ENCODE measurements around the gene IPPK. TPM values are rescaled to one million over a fixed set of nuclear protein-coding genes. Genes with fewer than 3 reads are reported as not detected.

Gene IPPK
- total and polyA plus RNA-seq, 11 donors: 4.2 to 11.0 (median 8.6) TPM

DNA sequence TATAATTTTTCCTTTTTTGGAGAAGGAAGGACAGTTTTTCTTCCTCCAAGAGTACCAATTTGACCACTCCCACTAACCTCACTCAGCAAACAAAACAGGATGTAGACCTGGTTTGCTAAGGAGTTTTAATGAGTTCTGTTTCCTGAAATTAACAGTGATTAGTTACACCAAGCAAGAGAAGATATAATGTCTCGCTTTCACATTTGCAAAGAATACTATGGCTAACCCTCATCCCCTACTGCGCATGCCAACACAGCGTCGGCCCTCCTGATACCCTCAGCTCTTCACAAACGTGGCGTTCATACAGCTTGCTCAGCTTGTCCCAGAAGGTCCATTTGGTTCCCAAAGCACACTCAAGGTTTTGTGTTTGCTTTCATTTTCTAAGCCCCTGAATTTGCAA, 41.9 kb upstream of the IPPK start:
- ATAC-seq: no peak
- H3K4me1 ChIP-seq: peaks cover 11 to 27% (median 20%) of the 10 kb centered on the region in 12 donors
- peak overlapping the region in 1 of 12 donors; percentile 9 for H3K4me3 ChIP-seq
- WGBS, 4 donors: 60 to 75% (median 66%) methylated on average over 6 of the region's 6 CpGs
- no peaks in the 10 kb centered on the region for H3K9me3 ChIP-seq
- intact Hi-C loops (cut with DNase I): loop anchor here in 2 of 10 donors (5.0 to 10.0 kb wide), 2 partner anchors 40 to 47 kb away; partner anchors contain the start of gene IPPK (in 1 of the 2)
- H3K27me3 ChIP-seq: no peaks in the 10 kb centered on the region
- TF ChIP-seq, protein P1, sequence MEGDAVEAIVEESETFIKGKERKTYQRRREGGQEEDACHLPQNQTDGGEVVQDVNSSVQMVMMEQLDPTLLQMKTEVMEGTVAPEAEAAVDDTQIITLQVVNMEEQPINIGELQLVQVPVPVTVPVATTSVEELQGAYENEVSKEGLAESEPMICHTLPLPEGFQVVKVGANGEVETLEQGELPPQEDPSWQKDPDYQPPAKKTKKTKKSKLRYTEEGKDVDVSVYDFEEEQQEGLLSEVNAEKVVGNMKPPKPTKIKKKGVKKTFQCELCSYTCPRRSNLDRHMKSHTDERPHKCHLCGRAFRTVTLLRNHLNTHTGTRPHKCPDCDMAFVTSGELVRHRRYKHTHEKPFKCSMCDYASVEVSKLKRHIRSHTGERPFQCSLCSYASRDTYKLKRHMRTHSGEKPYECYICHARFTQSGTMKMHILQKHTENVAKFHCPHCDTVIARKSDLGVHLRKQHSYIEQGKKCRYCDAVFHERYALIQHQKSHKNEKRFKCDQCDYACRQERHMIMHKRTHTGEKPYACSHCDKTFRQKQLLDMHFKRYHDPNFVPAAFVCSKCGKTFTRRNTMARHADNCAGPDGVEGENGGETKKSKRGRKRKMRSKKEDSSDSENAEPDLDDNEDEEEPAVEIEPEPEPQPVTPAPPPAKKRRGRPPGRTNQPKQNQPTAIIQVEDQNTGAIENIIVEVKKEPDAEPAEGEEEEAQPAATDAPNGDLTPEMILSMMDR (IDR thresholded peaks at IDR 0.05): no peak
- no peak for TF ChIP-seq POLR2A (IDR thresholded peaks at IDR 0.05)
- H3K36me3 ChIP-seq: peaks cover 0 to 77% (median 67%) of the 10 kb centered on the region in 9 donors
- H3K27ac ChIP-seq: peak overlapping the region in 5 of 12 donors; percentile 9 to 76 (median 32)
- no peak for DNase-seq

DNA sequence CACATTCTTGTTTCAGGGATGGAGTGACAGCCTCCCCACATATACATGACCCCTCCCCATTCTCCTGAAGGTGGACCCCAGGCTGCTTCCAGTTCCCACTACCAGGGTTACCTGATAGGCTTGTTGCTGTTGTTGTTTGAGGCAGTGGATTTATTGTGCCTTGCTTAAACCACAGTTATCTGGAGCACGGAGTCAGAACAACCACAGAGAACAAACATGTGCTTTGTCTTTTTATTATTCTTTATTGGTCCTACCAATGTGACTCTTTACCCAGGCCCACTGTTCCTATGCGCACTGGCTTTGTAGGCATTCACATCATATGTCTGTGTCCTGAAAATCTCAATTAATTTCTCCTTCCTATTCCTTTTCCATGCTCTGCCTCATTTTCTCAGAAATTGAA, 41.2 kb upstream of the IPPK start:
- DNase-seq (no peak), ATAC-seq (no peak)
- Histone ChIP-seq H3K27ac (no peak overlapping the region), H3K36me3 (peaks cover 0 to 76% (median 65%) of the 10 kb centered on the region in 9 donors), H3K4me1 (peaks cover 8 to 22% (median 16%) of the 10 kb centered on the region in 12 donors), H3K27me3 (no peaks in the 10 kb centered on the region), H3K4me3 (no peak overlapping the region), H3K9me3 (no peaks in the 10 kb centered on the region)
- 41 to 98% (median 78%) methylated on average over 2 of the region's 2 CpGs for WGBS, 4 donors
- TF ChIP-seq POLR2A (IDR thresholded peaks at IDR 0.05): no peak
- TF ChIP-seq, protein P1 (IDR thresholded peaks at IDR 0.05): no peak
- intact Hi-C loops (cut with DNase I): loop anchor here in 2 of 10 donors (5.0 to 10.0 kb wide), 2 partner anchors 39 to 46 kb away; partner anchors contain the start of gene IPPK (in 1 of the 2)

DNA sequence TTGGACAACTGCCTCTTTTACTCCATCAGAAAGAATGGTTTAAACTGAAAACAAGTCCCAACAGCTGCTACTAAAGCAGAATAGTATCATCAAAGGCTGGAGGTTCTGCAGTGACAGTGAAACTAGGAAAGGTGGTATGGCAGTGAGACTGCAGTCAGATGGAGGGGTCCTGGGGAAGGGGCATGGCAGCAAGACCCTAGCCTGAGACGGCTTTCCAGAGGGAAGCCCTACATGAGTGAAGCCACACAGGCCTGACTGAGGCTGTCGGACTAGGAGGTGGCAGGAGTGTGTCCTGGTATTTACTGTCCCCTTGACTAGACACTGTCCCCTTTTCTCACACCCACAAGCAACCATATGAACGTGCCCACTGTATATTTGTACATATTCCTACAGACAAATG, 40.4 kb upstream of the IPPK start:
- WGBS, 4 donors: 82 to 91% (median 90%) methylated on average over 3 of the region's 3 CpGs
- Histone ChIP-seq H3K27ac (no peak overlapping the region), H3K4me3 (no peak overlapping the region), H3K36me3 (peaks cover 0 to 68% (median 58%) of the 10 kb centered on the region in 9 donors), H3K27me3 (no peaks in the 10 kb centered on the region), H3K4me1 (peaks cover under 1 to 14% (median 9%) of the 10 kb centered on the region in 12 donors), H3K9me3 (no peaks in the 10 kb centered on the region)
- ATAC-seq (no peak), DNase-seq (no peak)
- TF ChIP-seq, protein P1 (IDR thresholded peaks at IDR 0.05): no peak
- TF ChIP-seq POLR2A (IDR thresholded peaks at IDR 0.05): no peak
- intact Hi-C loops (cut with DNase I): loop anchor here in 2 of 10 donors (5.0 to 10.0 kb wide), 2 partner anchors 38 to 46 kb away; partner anchors contain the start of gene IPPK (in 1 of the 2)

DNA sequence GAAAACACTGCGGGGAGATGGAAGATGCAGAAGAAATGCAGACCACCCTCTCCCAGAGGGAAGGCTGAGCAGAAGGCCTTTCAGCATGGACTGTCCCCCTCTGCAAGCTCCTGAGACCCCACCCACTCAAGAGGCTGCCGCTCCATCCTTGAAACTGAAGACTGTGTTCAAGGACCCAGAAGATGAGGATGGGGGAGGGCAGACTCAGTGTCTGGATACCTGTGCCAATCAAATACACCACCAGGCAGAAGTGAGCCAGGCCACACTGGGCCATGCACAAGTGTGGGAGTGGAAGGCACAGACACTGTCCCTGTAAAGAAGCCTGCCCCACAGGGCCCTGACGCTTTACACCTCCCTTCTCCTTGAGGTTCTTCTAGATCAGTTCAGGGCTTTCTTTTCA, 40.0 kb upstream of the IPPK start:
- intact Hi-C loops (cut with DNase I): loop anchor here in 3 of 10 donors (5.0 to 10.0 kb wide), 2 partner anchors 38 to 45 kb away; partner anchors contain the start of gene IPPK (in 2 of the 3)
- no peak for DNase-seq

More for the DNA sequence above, 40.0 kb upstream of the IPPK start:
- no peak overlapping the region for H3K27ac ChIP-seq
- no peak overlapping the region for H3K4me3 ChIP-seq
- no peaks in the 10 kb centered on the region for H3K27me3 ChIP-seq
- peaks cover 0 to 13% (median 5%) of the 10 kb centered on the region in 12 donors for H3K4me1 ChIP-seq
- 94 to 100% (median 99%) methylated on average over 3 of the region's 3 CpGs for WGBS, 4 donors
- TF ChIP-seq, protein P1 (IDR thresholded peaks at IDR 0.05): no peak
- TF ChIP-seq POLR2A (IDR thresholded peaks at IDR 0.05): no peak
- H3K9me3 ChIP-seq: no peaks in the 10 kb centered on the region
- H3K36me3 ChIP-seq: peaks cover 0 to 64% (median 54%) of the 10 kb centered on the region in 9 donors
- ATAC-seq: no peak

Data from heart left ventricle (tissue), 16 donors.